MM.1S (cell line): Measurements from ENCODE around the gene CCL13.

ENCODE experiments used
- EZH2 ChIP-seq: fragments of 300-600 bp; sonication (generic); optimal IDR thresholded peaks from 2 replicates; pipeline ENCODE3; 2017; ENCODE audit warnings: low read depth, mild to moderate bottlenecking, antibody characterized with exemption, low read length, mixed read lengths
- TF ChIP-seq, protein P1 (sequence below): fragments of 300-600 bp; sonication (generic); IDR thresholded peaks from 2 replicates; pipeline ENCODE4 v1.5.1; 2016; ENCODE audit warnings: antibody characterized with exemption, low read length, mixed read lengths

DNA sequence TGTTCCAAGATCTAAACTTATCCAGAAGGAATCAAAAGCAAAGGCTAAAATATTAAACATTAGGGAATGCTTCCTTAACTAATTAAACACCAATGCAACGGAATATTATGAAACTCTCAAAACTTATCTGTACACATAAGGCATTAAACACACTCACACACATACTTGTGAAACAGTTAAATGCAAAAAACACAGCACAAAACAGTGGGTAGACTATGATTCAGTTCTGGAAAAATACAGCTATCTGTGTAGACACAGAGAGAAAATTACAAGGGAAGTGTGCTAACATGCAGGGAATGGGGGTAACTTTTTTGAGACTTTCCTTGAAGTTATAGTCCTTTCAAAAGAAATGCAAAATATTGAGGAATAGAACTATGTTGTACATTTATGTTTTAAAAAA is 43.4 kb downstream of the CCL13 start:
- TF ChIP-seq, protein P1, sequence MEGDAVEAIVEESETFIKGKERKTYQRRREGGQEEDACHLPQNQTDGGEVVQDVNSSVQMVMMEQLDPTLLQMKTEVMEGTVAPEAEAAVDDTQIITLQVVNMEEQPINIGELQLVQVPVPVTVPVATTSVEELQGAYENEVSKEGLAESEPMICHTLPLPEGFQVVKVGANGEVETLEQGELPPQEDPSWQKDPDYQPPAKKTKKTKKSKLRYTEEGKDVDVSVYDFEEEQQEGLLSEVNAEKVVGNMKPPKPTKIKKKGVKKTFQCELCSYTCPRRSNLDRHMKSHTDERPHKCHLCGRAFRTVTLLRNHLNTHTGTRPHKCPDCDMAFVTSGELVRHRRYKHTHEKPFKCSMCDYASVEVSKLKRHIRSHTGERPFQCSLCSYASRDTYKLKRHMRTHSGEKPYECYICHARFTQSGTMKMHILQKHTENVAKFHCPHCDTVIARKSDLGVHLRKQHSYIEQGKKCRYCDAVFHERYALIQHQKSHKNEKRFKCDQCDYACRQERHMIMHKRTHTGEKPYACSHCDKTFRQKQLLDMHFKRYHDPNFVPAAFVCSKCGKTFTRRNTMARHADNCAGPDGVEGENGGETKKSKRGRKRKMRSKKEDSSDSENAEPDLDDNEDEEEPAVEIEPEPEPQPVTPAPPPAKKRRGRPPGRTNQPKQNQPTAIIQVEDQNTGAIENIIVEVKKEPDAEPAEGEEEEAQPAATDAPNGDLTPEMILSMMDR, result no peak
- TF ChIP-seq EZH2, result no peak
